Muscle of leg (tissue), 11 donors: ENCODE data around the gene POU4F3. TPM values are rescaled to one million over a fixed set of nuclear protein-coding genes. Genes with fewer than 3 reads are reported as not detected.

Experiments used
- DNase-seq: peaks from one replicate; pipeline ENCODE4 v3.0.0; 2013
- H3K27ac ChIP-seq: one replicate; pipeline ENCODE4 v1.5.1; 2013; ENCODE audit warnings: mild to moderate bottlenecking, low read length, control low read depth
- H3K27me3 ChIP-seq: one replicate; pipeline ENCODE4 v1.6.1; 2013; ENCODE audit warnings: low read length; ENCODE audit not compliant: control insufficient read depth, insufficient read depth
- H3K36me3 ChIP-seq: one replicate; pipeline ENCODE4 v1.6.1; 2013; ENCODE audit warnings: low read length; ENCODE audit not compliant: control insufficient read depth, insufficient read depth
- H3K4me1 ChIP-seq: one replicate; pipeline ENCODE4 v1.6.1; 2013; ENCODE audit warnings: low read length; ENCODE audit not compliant: control insufficient read depth, insufficient read depth
- H3K4me3 ChIP-seq: one replicate; pipeline ENCODE4 v1.5.1; 2013; ENCODE audit warnings: low read length, control low read depth
- H3K9me3 ChIP-seq: replicated peaks from 2 replicates; pipeline ENCODE4 v1.6.1; 2013; ENCODE audit warnings: low read depth, low read length; ENCODE audit not compliant: control insufficient read depth
- WGBS: methylation state at CpG from one replicate; pipeline ENCODE4 v1.1.5; 2013; ENCODE audit warnings: missing lambda C conversion rate; ENCODE audit not compliant: insufficient coverage; 5-methylcytosine and 5-hydroxymethylcytosine counted together
- polyA plus RNA-seq, 8 donors: library from polyadenylated mRNA; unstranded; fragments of 120-200 nt; gene quantifications; one replicate each; pipeline versions ENCODE4 v1.2.1 to v1.2.3, GENCODE V29; 2013; ENCODE audit warnings: inconsistent platforms in 1 of 8, low replicate concordance in 1 of 8; ENCODE audit not compliant: insufficient read length in 8 of 8, insufficient read depth in 1 of 8
- total RNA-seq: library from RNA; stranded (reverse); fragments of 120-200 nt; gene quantifications from one replicate; pipeline ENCODE4 v1.2.4, GENCODE V29; 2013

Gene POU4F3
- total and polyA plus RNA-seq, 9 donors, result 0.04 to 0.12 (median 0.08) TPM; not detected in 2

GRCh38 chr5:146357126-146357525, 18.5 kb downstream of the POU4F3 start:
- no peak for DNase-seq
- H3K4me3 ChIP-seq, result no peak overlapping the region
- H3K4me1 ChIP-seq, result no peaks in the 10 kb centered on the region
- H3K27me3 ChIP-seq, result no peaks in the 10 kb centered on the region
- no peaks in the 10 kb centered on the region for H3K9me3 ChIP-seq
- no peaks in the 10 kb centered on the region for H3K36me3 ChIP-seq
- no peak overlapping the region for H3K27ac ChIP-seq

- Histone ChIP-seq H3K4me3 (no peak overlapping the region), H3K9me3 (no peaks in the 10 kb centered on the region), H3K27ac (no peak overlapping the region), H3K36me3 (no peaks in the 10 kb centered on the region), H3K4me1 (no peaks in the 10 kb centered on the region), H3K27me3 (no peaks in the 10 kb centered on the region)
- DNase-seq, result no peak
- WGBS, result 73% methylated on average over 4 of the region's 5 CpGs
Measured at GRCh38 chr5:146359836-146360235, 21.2 kb downstream of the POU4F3 start.

- Histone ChIP-seq H3K27me3 (no peaks in the 10 kb centered on the region), H3K36me3 (no peaks in the 10 kb centered on the region), H3K9me3 (no peaks in the 10 kb centered on the region), H3K4me3 (no peak overlapping the region), H3K27ac (no peak overlapping the region), H3K4me1 (no peaks in the 10 kb centered on the region)
- 50% methylated on average over 3 of the region's 7 CpGs for WGBS
- no peak for DNase-seq
Measured at GRCh38 chr5:146363161-146363874, 24.7 kb downstream of the POU4F3 start.

DNA sequence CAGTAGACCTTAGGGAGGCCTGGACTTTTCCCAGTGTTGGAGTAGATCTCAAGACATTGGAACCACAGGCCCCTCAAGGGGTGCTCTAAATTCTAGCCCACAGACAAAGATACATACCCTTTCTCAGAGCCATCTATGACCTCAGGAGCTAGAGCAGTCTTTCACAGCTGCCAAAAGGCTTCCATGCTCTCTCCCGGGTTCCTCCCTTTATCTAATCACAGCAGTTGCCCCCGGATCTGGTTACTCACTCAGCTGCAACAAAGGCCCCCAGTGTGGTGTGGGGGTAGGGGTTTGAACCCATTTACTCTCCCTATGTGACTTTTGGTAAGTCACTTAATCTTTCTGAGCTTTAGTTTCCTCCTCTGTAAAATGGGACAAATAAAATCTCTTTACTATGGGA, 27.0 kb downstream of the POU4F3 start:
- Histone ChIP-seq H3K36me3 (no peaks in the 10 kb centered on the region), H3K9me3 (no peaks in the 10 kb centered on the region), H3K4me1 (no peaks in the 10 kb centered on the region), H3K27me3 (no peaks in the 10 kb centered on the region), H3K4me3 (no peak overlapping the region), H3K27ac (no peak overlapping the region)
- no CpG with 5 or more reads among the region's 2 CpGs for WGBS
- no peak for DNase-seq

- no peak overlapping the region for H3K27ac ChIP-seq
- DNase-seq, result no peak
- peaks cover 3% of the 10 kb centered on the region for H3K27me3 ChIP-seq
- H3K4me1 ChIP-seq, result no peaks in the 10 kb centered on the region
- no peaks in the 10 kb centered on the region for H3K36me3 ChIP-seq
- H3K9me3 ChIP-seq, result no peaks in the 10 kb centered on the region
- no CpG with 5 or more reads among the region's 1 CpG for WGBS
- H3K4me3 ChIP-seq, result no peak overlapping the region
Measured at GRCh38 chr5:146366904-146367303, 28.3 kb downstream of the POU4F3 start.

DNA sequence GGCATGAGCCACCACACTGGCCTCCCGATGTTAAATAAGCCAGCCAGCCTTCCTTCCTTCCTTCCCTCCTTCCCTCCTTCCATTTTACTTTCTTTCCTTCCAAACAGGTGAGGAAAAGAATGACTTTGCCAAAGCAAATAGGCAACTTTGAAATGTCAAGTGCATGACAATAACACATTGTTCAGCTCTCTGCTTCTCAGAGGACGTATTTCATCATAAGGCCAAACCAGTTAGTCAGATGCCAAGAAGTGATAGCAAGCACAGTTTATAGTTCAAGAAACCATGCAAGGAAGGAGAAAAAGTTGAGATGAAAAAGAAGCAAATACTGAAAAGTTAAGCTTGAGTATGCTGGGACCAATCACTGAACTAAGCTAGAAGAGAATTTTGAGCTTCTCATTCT, 29.5 kb downstream of the POU4F3 start:
- H3K36me3 ChIP-seq, result no peaks in the 10 kb centered on the region
- peaks cover 3% of the 10 kb centered on the region for H3K27me3 ChIP-seq
- no CpG with 5 or more reads among the region's 2 CpGs for WGBS
- no peaks in the 10 kb centered on the region for H3K4me1 ChIP-seq
- no peak overlapping the region for H3K4me3 ChIP-seq
- no peaks in the 10 kb centered on the region for H3K9me3 ChIP-seq
- no peak overlapping the region for H3K27ac ChIP-seq
- no peak for DNase-seq

DNA sequence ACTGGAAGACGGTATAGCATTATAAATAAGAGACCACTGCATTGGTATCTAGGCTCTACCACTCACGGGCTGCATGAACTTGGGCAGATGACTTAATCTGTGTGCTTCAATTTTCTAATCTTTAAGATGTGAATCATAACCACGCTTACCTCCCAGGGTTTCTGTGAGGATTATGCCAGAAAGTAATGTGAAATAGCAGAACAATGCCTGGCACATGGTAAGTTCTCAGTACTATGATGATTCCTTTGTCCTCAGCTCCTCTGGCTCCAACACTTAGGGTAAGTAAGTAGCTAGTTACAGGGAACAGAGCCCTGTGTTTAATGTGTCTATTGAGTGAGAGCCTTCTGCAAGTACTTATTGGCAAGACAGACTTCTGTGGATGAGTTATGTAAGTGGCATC, 31.1 kb downstream of the POU4F3 start:
- Histone ChIP-seq H3K9me3 (no peaks in the 10 kb centered on the region), H3K4me1 (no peaks in the 10 kb centered on the region), H3K4me3 (no peak overlapping the region), H3K27me3 (peaks cover 3% of the 10 kb centered on the region), H3K36me3 (no peaks in the 10 kb centered on the region), H3K27ac (no peak overlapping the region)
- WGBS, result 100% methylated on average over 1 of the region's 3 CpGs
- no peak for DNase-seq

DNA sequence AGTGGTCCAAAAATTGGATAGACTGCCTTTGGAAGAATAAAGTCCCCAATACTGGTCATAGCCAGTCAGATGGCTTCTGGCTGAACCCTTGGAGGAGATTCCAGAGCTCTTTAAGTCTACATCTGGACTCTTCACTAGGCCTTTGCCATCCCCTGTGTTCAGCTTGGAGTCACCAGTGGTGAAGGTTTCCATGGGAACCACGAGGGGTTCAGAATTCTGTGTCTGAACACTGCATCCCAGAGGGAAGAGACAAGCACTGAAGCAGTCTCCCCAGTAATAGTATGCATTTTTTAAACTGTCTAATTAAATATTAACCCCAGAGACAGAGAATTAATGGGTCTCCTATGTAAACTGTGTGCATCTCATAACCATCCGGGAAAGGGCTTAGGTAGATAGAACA, 38.2 kb downstream of the POU4F3 start:
- H3K27ac ChIP-seq, result no peak overlapping the region
- no peak overlapping the region for H3K4me3 ChIP-seq
- no peaks in the 10 kb centered on the region for H3K4me1 ChIP-seq
- DNase-seq, result no peak
- H3K9me3 ChIP-seq, result no peaks in the 10 kb centered on the region
- WGBS, result no CpG with 5 or more reads among the region's 2 CpGs
- H3K27me3 ChIP-seq, result peaks cover 10% of the 10 kb centered on the region
- no peaks in the 10 kb centered on the region for H3K36me3 ChIP-seq

DNA sequence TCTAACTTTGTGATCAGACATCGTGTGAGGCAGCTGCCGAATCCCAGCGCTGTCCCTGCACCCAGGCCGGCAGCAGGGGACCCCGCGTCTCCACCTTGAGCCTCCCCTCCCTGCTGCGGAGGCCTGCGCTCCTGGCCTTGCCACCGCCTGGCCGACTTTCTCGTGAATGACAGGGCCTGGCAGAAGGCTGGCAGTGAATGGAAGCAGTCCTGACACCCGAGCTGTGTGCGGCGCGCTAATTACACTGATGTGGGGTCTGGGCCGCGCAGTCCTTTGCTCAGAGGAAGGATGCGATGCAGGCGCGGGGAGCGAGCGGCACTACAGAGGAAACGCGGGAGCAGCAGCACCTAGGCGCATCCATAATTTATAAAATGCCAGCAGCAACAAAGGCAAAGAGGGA, 40.3 kb downstream of the POU4F3 start:
- no peaks in the 10 kb centered on the region for H3K36me3 ChIP-seq
- WGBS, result 8% methylated on average over 14 of the region's 25 CpGs
- no peaks in the 10 kb centered on the region for H3K4me1 ChIP-seq
- H3K9me3 ChIP-seq, result no peaks in the 10 kb centered on the region
- peaks cover 10% of the 10 kb centered on the region for H3K27me3 ChIP-seq
- H3K27ac ChIP-seq, result no peak overlapping the region
- H3K4me3 ChIP-seq, result no peak overlapping the region
- DNase-seq, result no peak

DNA sequence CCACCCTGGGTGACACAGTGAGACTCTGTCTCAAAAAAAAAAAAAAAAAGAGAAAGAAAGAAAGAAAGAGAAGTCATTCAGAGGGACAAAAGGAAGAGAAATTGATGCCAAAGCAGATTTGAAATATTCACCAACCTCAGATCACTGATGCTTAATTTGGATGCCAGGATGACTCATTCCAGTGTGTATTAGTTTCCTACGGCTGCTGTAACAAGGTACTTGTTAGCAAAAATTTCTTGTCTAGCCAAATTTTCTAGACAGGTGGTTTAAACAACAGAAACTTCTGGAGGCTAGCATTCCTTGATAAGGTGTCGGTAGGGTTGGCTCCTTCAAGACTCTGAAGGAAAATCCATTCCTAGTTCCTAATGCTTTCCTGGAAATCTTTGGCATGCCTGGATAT, 42.1 kb downstream of the POU4F3 start:
- 67% methylated on average over 1 of the region's 2 CpGs for WGBS
- no peaks in the 10 kb centered on the region for H3K4me1 ChIP-seq
- no peak for DNase-seq
- no peak overlapping the region for H3K4me3 ChIP-seq
- H3K27me3 ChIP-seq, result peaks cover 10% of the 10 kb centered on the region
- no peak overlapping the region for H3K27ac ChIP-seq
- no peaks in the 10 kb centered on the region for H3K9me3 ChIP-seq
- no peaks in the 10 kb centered on the region for H3K36me3 ChIP-seq

GRCh38 chr5:146388386-146388785, 49.7 kb downstream of the POU4F3 start:
- Histone ChIP-seq H3K27me3 (no peaks in the 10 kb centered on the region), H3K9me3 (no peaks in the 10 kb centered on the region), H3K4me3 (no peak overlapping the region), H3K27ac (no peak overlapping the region), H3K36me3 (no peaks in the 10 kb centered on the region), H3K4me1 (no peaks in the 10 kb centered on the region)
- peak; percentile 90 for DNase-seq
- 23% methylated on average over 2 of the region's 2 CpGs for WGBS
